OCI-LY7 (cell line): ENCODE results near the gene PROKR1. TPM values are rescaled to one million over a fixed set of nuclear protein-coding genes. Genes with fewer than 3 reads are reported as not detected.

Experiments
- BruUV-seq: library from RNA; stranded (reverse); fragments of 400-500 nt; replicated peaks from 2 replicates; lab custom pipeline; 2021; lab: Mats Ljungman, UMichigan
- CTCF ChIA-PET: fragments of 300-600 bp; sonication (Branson Sonifier 250); formaldehyde crosslinking; loops from one replicate; lab custom pipeline; 2022; ENCODE audit warnings: antibody characterized with exemption; ENCODE audit not compliant: unreplicated experiment; lab: Charles Lee
- POLR2A ChIA-PET: fragments of 300-600 bp; sonication (Branson Sonifier 250); formaldehyde crosslinking; loops from one replicate; lab custom pipeline; 2022; ENCODE audit warnings: antibody characterized with exemption; lab: Charles Lee
- DNase-seq: peaks from one replicate; pipeline ENCODE4 v3.0.0-alpha.2; 2015; ENCODE audit warnings: low spot score
- H2AFZ ChIP-seq: fragments of 200-600 bp; sonication (generic), shearing (Covaris generic); 2 replicates; pipeline ENCODE4 v1.6.1; 2014; ENCODE audit warnings: mild to moderate bottlenecking, antibody characterized with exemption, low read length, moderate library complexity
- H3K27ac ChIP-seq: fragments of 200-600 bp; sonication (generic); 2 replicates; pipeline ENCODE4 v1.5.1; 2014; ENCODE audit warnings: mixed run types, low read depth, mild to moderate bottlenecking, moderate library complexity, low read length, inconsistent platforms; ENCODE audit not compliant: poor library complexity, severe bottlenecking
- H3K36me3 ChIP-seq: fragments of 200-600 bp; sonication (generic); 2 replicates; pipeline ENCODE4 v1.6.1; 2014; ENCODE audit warnings: mild to moderate bottlenecking, antibody characterized with exemption, low read length, moderate library complexity, mixed read lengths; ENCODE audit not compliant: insufficient read depth
- H3K4me1 ChIP-seq: fragments of 200-600 bp; sonication (generic); 2 replicates; pipeline ENCODE4 v1.5.1; 2014; ENCODE audit warnings: mild to moderate bottlenecking, low read length; ENCODE audit not compliant: insufficient read depth, poor library complexity, severe bottlenecking
- H3K4me2 ChIP-seq: fragments of 200-600 bp; sonication (generic); 2 replicates; pipeline ENCODE4 v1.6.1; 2014; ENCODE audit warnings: mild to moderate bottlenecking, low read length
- H3K4me3 ChIP-seq: fragments of 200-600 bp; sonication (generic); 2 replicates; pipeline ENCODE4 v1.5.1; 2014; ENCODE audit warnings: mild to moderate bottlenecking, low read depth, low read length; ENCODE audit not compliant: poor library complexity, severe bottlenecking
- H3K79me2 ChIP-seq: fragments of 200-600 bp; sonication (generic); 2 replicates; pipeline ENCODE4 v1.6.1; 2016; ENCODE audit warnings: low read depth, mild to moderate bottlenecking, low read length, moderate library complexity, mixed read lengths; ENCODE audit not compliant: insufficient read depth
- H3K9me2 ChIP-seq: fragments of 200-600 bp; sonication (generic); 2 replicates; pipeline ENCODE4 v1.6.1; 2016; ENCODE audit warnings: mild to moderate bottlenecking, low read length, mixed read lengths; ENCODE audit not compliant: insufficient read depth
- H3K9me3 ChIP-seq: fragments of 200-600 bp; sonication (generic); 2 replicates; pipeline ENCODE4 v1.6.1; 2014; ENCODE audit warnings: mild to moderate bottlenecking, mixed run types, low read length, mixed read lengths
- H4K20me1 ChIP-seq: fragments of 200-600 bp; sonication (generic); 2 replicates; pipeline ENCODE4 v1.6.1; 2014; ENCODE audit warnings: mild to moderate bottlenecking, antibody characterized with exemption, low read length, moderate library complexity, mixed read lengths; ENCODE audit not compliant: insufficient read depth
- CTCF ChIP-seq: fragments of 200-600 bp; sonication (generic); conservative IDR thresholded peaks from 2 replicates; pipeline ENCODE4 v1.5.1; 2014; ENCODE audit warnings: mild to moderate bottlenecking, antibody characterized with exemption, low read length, moderate library complexity, mixed read lengths
- EZH2phosphoT487 ChIP-seq: fragments of 200-600 bp; sonication (generic); IDR thresholded peaks from 2 replicates; pipeline ENCODE4 v1.6.1; 2018; ENCODE audit warnings: low read depth, borderline replicate concordance, mild to moderate bottlenecking, mixed run types, antibody characterized with exemption, low read length, moderate library complexity, mixed read lengths
- intact Hi-C: fragments of 100-400 bp; cut with micrococcal nuclease; formaldehyde crosslinking; loops from one replicate; pipeline ENCODE4 v1.10.0; 2022; ENCODE audit not compliant: unreplicated experiment
- total RNA-seq, 2 experiments: library from RNA; depleted of rRNA in 1 of 2; stranded (reverse); fragments of >200 nt in 1 of 2; shearing (Covaris generic) in 1 of 2; gene quantifications; 2 replicates each; pipeline ENCODE4 v1.2.3, GENCODE V29; 2014 to 2022

The PROKR1 gene
- total RNA-seq, 2 experiments from 2014 or later: 0.28 TPM; not detected in 1

- H3K4me3 ChIP-seq: no peak overlapping the region
- CTCF ChIA-PET: no interaction called here
- no peak for DNase-seq
- no peaks in the 10 kb centered on the region for H3K36me3 ChIP-seq
- no peak overlapping the region for H2AFZ ChIP-seq
- no peaks in the 10 kb centered on the region for H3K79me2 ChIP-seq
- H3K27ac ChIP-seq: no peak overlapping the region
- POLR2A ChIA-PET: no interaction called here
- H3K9me3 ChIP-seq: peaks cover 17% of the 10 kb centered on the region
- H3K4me1 ChIP-seq: no peaks in the 10 kb centered on the region
- H4K20me1 ChIP-seq: no peaks in the 10 kb centered on the region
- BruUV-seq: no TSS peak
- no peak overlapping the region for H3K4me2 ChIP-seq
- no peak for TF ChIP-seq EZH2phosphoT487
- H3K9me2 ChIP-seq: no peaks in the 10 kb centered on the region
- intact Hi-C loops: no loop called here
These were observed 36.6 kb upstream of the PROKR1 start for GRCh38 chr2:68606759-68607158.

GRCh38 chr2:68607837-68608236 lies 35.5 kb upstream of the PROKR1 start:
- intact Hi-C loops: no loop called here
- BruUV-seq: no TSS peak
- H3K36me3 ChIP-seq: no peaks in the 10 kb centered on the region
- H3K4me3 ChIP-seq: no peak overlapping the region
- H4K20me1 ChIP-seq: no peaks in the 10 kb centered on the region
- no peaks in the 10 kb centered on the region for H3K79me2 ChIP-seq
- H3K9me2 ChIP-seq: no peaks in the 10 kb centered on the region
- H3K9me3 ChIP-seq: peaks cover 15% of the 10 kb centered on the region
- H3K4me1 ChIP-seq: no peaks in the 10 kb centered on the region
- no peak overlapping the region for H3K27ac ChIP-seq
- H3K4me2 ChIP-seq: no peak overlapping the region
- ChIA-PET CTCF (no interaction called here), POLR2A (no interaction called here)
- no peak for TF ChIP-seq EZH2phosphoT487
- no peak for TF ChIP-seq CTCF
- H2AFZ ChIP-seq: no peak overlapping the region
- DNase-seq: no peak

- Histone ChIP-seq H3K4me3 (no peak overlapping the region), H3K9me3 (peaks cover 7% of the 10 kb centered on the region; the same call in 1 of the 2 replicates), H3K9me2 (no peaks in the 10 kb centered on the region), H3K79me2 (no peaks in the 10 kb centered on the region), H4K20me1 (no peaks in the 10 kb centered on the region), H3K27ac (no peak overlapping the region), H3K36me3 (no peaks in the 10 kb centered on the region), H3K4me2 (no peak overlapping the region), H3K4me1 (no peaks in the 10 kb centered on the region), H2AFZ (no peak overlapping the region)
- CTCF ChIA-PET: no interaction called here
- TF ChIP-seq CTCF (no peak), EZH2phosphoT487 (no peak)
- POLR2A ChIA-PET: interaction anchor here (0.7 kb wide), 1 partner anchor 28 kb away, joined by 3 read pairs; no protein-coding TSS in a partner anchor
- no peak for DNase-seq
- intact Hi-C loops: no loop called here
- no TSS peak for BruUV-seq
These were observed 30.4 kb upstream of the PROKR1 start for GRCh38 chr2:68612765-68613519.
